Heart left ventricle (tissue), 16 donors: ENCODE measurements around the gene IFITM1. TPM values are rescaled to one million over a fixed set of nuclear protein-coding genes. Genes with fewer than 3 reads are reported as not detected.
"Not testable (repeated sequence)": the region's sequence is repeated elsewhere in the genome, so short reads cannot be mapped to it uniquely, and the experiment has no call there.

ENCODE experiments used
- ATAC-seq, 4 donors: fragments of 200-7000 bp; cut with Tn5 transposase; one replicate each; pipeline ENCODE4 v1.9.1; 2020 to 2022; ENCODE audit warnings: moderate library complexity in 4 of 4, mild to moderate bottlenecking in 3 of 4, moderate number of reproducible peaks in 1 of 4
- DNase-seq, 5 donors: peaks; one replicate each; pipeline ENCODE4 v3.0.0-alpha.2; 2020
- H3K27ac ChIP-seq, 12 donors: fragments of 200-600 bp; sonication (generic) in 4 of 12; one replicate each; pipeline versions ENCODE4 v1.5.0 to v1.8.0; 2016 to 2022; ENCODE audit warnings: mild to moderate bottlenecking in 2 of 12
- H3K27me3 ChIP-seq, 9 donors: fragments of 200-600 bp; sonication (generic) in 2 of 9; one replicate each; pipeline versions ENCODE4 v1.5.1 to v1.8.0; 2016 to 2022; ENCODE audit warnings: mild to moderate bottlenecking in 3 of 9
- H3K36me3 ChIP-seq, 9 donors: fragments of 200-600 bp; sonication (generic) in 2 of 9; one replicate each; pipeline versions ENCODE4 v1.5.0 to v1.8.0; 2018 to 2022; ENCODE audit warnings: mild to moderate bottlenecking in 2 of 9
- H3K4me1 ChIP-seq, 12 donors: fragments of 200-600 bp; sonication (generic) in 4 of 12; one replicate each; pipeline versions ENCODE4 v1.5.0 to v1.8.0; 2016 to 2022; ENCODE audit warnings: mild to moderate bottlenecking in 3 of 12
- H3K4me3 ChIP-seq, 12 donors: fragments of 200-600 bp; sonication (generic) in 4 of 12; one replicate each; pipeline versions ENCODE4 v1.5.0 to v1.8.0; 2017 to 2022; ENCODE audit warnings: mild to moderate bottlenecking in 9 of 12, moderate library complexity in 4 of 12
- H3K9me3 ChIP-seq, 12 donors: fragments of 200-600 bp; sonication (generic) in 4 of 12; one replicate each; pipeline versions ENCODE4 v1.5.0 to v1.8.0; 2016 to 2022; ENCODE audit warnings: mild to moderate bottlenecking in 1 of 12
- CTCF ChIP-seq, 12 donors: fragments of 200-600 bp; sonication (generic) in 4 of 12; IDR thresholded peaks; one replicate each; pipeline versions ENCODE4 v1.5.0 to v1.8.0; 2018 to 2022; ENCODE audit warnings: antibody characterized with exemption in 12 of 12, mild to moderate bottlenecking in 5 of 12
- POLR2A ChIP-seq, 2 donors: fragments of 450-650 bp; IDR thresholded peaks; one replicate each; pipeline ENCODE4 v1.6.1; 2017; ENCODE audit warnings: antibody characterized with exemption in 2 of 2, mild to moderate bottlenecking in 2 of 2, moderate library complexity in 2 of 2
- WGBS, 4 donors: extraction: QIAGEN DNeasy Blood & Tissue Kit in 2 of 4; methylation state at CpG; one replicate each; pipeline versions ENCODE4 v1.1.5 to v1.1.7; 2013 to 2018; 5-methylcytosine and 5-hydroxymethylcytosine counted together
- intact Hi-C, 10 donors: fragments of 100-400 bp; cut with DNase I; formaldehyde crosslinking; loops; one replicate each; pipeline versions ENCODE4 v1.11.1 to v1.14.2; 2022
- polyA plus RNA-seq, 2 donors: library from polyadenylated mRNA; stranded (reverse); fragments of 200-250 nt; gene quantifications; one replicate each; pipeline ENCODE4 v1.2.3, GENCODE V29; 2013
- total RNA-seq, 9 donors: library from RNA; depleted of rRNA in 2 of 9; stranded (reverse); fragments of >200 nt in 2 of 9; fragmentation: NEBNext Ultra II Directional in 3 of 9; extraction: Animal tissue kit (Norgen Biotek cat#: 25700) in 3 of 9; gene quantifications; one replicate each; pipeline versions ENCODE4 v1.1.0 to v1.2.4, GENCODE V29; 2016 to 2023
- donor health status: ischemic (EF 13 %, LVEDD 7.1; RV severe dilation, severe dysfunction).
- donor health status: healthy with polysubstance abuse.
- donor health status: DM: no; HTN: yes; CAD: no.
- donor health status: DM: no; HTN: no; CAD: no.
- donor health status: ischemic (EF 25% LVEDD 6.9; RV normal size, moderate dysfunction).
- donor health status: ischemic (EF 25% LVEDD 5.7; RV mildly dilated, moderate dysfunction).
- donor health status: healthy.
- donor health status: DM: yes; HTN: yes; CAD: no.
- donor health status: ischemic (EF 35%, LVEDD 5.7; RV mildly dilated, moderate dysfunction).
- donor health status: nonischemic (EF 11% LVEDD 7.7; RV severe dilation, severe dysfunction).
- donor health status: DM: yes; HTN: yes; CAD: no.
- donor health status: PGD.
- donor health status: ischemic (EF 29% LVEDD 5.4; RV normal size, mild dysfunction).
- donor health status: nonischemic (EF 23%, LVEDD 6.1; RV moderate dilation, normal function).

IFITM1 gene
- total and polyA plus RNA-seq, 11 donors: 61.3 to 278 (median 132) TPM

- H3K27ac ChIP-seq: peak overlapping the region; percentile 21 to 76 (median 53)
- DNase-seq: no peak
- no peaks in the 10 kb centered on the region for H3K36me3 ChIP-seq
- H3K27me3 ChIP-seq: no peaks in the 10 kb centered on the region
- H3K4me1 ChIP-seq: peaks cover 0 to 10% (median 0%) of the 10 kb centered on the region in 12 donors
- TF ChIP-seq POLR2A (IDR thresholded peaks at IDR 0.05) (no peak), CTCF (IDR thresholded peaks at IDR 0.05) (no peak)
- no peak overlapping the region for H3K4me3 ChIP-seq
- 65 to 75% (median 69%) methylated on average over 3 of the region's 3 CpGs for WGBS, 4 donors
- ATAC-seq: peak in 3 of 4 donors; percentile 36 to 44 (median 38)
- intact Hi-C loops: no loop called here
- H3K9me3 ChIP-seq: no peaks in the 10 kb centered on the region
These were observed 28.5 kb downstream of the IFITM1 start for GRCh38 chr11:342328-342727.

- 90 to 92% (median 90%) methylated on average over 11 of the region's 11 CpGs for WGBS, 4 donors
- no peak overlapping the region for H3K27ac ChIP-seq
- intact Hi-C loops: no loop called here
- no peaks in the 10 kb centered on the region for H3K36me3 ChIP-seq
- peaks cover 0 to 7% (median 0%) of the 10 kb centered on the region in 12 donors for H3K4me1 ChIP-seq
- peak in 1 of 5 donors; percentile 1 for DNase-seq
- no peaks in the 10 kb centered on the region for H3K9me3 ChIP-seq
- ATAC-seq: no peak
- TF ChIP-seq CTCF (IDR thresholded peaks at IDR 0.05) (no peak), POLR2A (IDR thresholded peaks at IDR 0.05) (no peak)
- no peak overlapping the region for H3K4me3 ChIP-seq
- H3K27me3 ChIP-seq: no peaks in the 10 kb centered on the region
These were observed 31.2 kb downstream of the IFITM1 start for GRCh38 chr11:344836-345578.

- intact Hi-C loops: no loop called here
- 85 to 92% (median 90%) methylated on average over 3 of the region's 3 CpGs for WGBS, 4 donors
- TF ChIP-seq POLR2A (IDR thresholded peaks at IDR 0.05) (no peak), CTCF (IDR thresholded peaks at IDR 0.05) (no peak)
- H3K4me1 ChIP-seq: peaks cover 0 to 13% (median 0%) of the 10 kb centered on the region in 12 donors
- H3K36me3 ChIP-seq: no peaks in the 10 kb centered on the region
- no peaks in the 10 kb centered on the region for H3K27me3 ChIP-seq
- DNase-seq: no peak
- no peak overlapping the region for H3K27ac ChIP-seq
- no peak overlapping the region for H3K4me3 ChIP-seq
- H3K9me3 ChIP-seq: no peaks in the 10 kb centered on the region
- ATAC-seq: no peak
These were observed 32.7 kb downstream of the IFITM1 start for GRCh38 chr11:346529-346928.

GRCh38 chr11:349270-349954 is 35.6 kb downstream of the IFITM1 start:
- peak in 1 of 5 donors; percentile 18 for DNase-seq
- WGBS, 4 donors: 91 to 96% (median 92%) methylated on average over 8 of the region's 8 CpGs

GRCh38 chr11:350033-350722 is 36.3 kb downstream of the IFITM1 start:
- H3K27ac ChIP-seq: peak overlapping the region in 1 of 12 donors; percentile 59
- H3K36me3 ChIP-seq, ATAC-seq, H3K27me3 ChIP-seq, H3K4me3 ChIP-seq, H3K9me3 ChIP-seq: not testable (repeated sequence)
- DNase-seq: peak in 1 of 5 donors; percentile 35
- H3K4me1 ChIP-seq: peaks cover 4 to 41% (median 24%) of the 10 kb centered on the region in 12 donors
- intact Hi-C loops: loop anchor here in 3 of 10 donors (5.0 to 10.0 kb wide), 4 partner anchors 33 to 455 kb away; partner anchors contain the start of genes IFITM1 (in 1 of the 3), IFITM2 (in 1 of the 3), PIDD1 (in 1 of the 3) and RPLP2 (in 1 of the 3)
- WGBS, 4 donors: 76 to 80% (median 78%) methylated on average over 16 of the region's 16 CpGs

More at GRCh38 chr11:349270-349954, 35.6 kb downstream of the IFITM1 start:
- H3K27me3 ChIP-seq, H3K36me3 ChIP-seq, ATAC-seq, H3K4me3 ChIP-seq, H3K9me3 ChIP-seq, H3K27ac ChIP-seq, intact Hi-C loops: not testable (repeated sequence)
- peaks cover 4 to 35% (median 20%) of the 10 kb centered on the region in 12 donors for H3K4me1 ChIP-seq
